Stimulated activated CD8-positive, alpha-beta memory T cell treated with anti-CD3 and anti-CD28 coated beads, Interleukin-7, amount 100 ng/mL, for 24 hours (primary cell): ENCODE results near the gene GJD2.

Experiments
- DNase-seq: peaks from one replicate; pipeline ENCODE4 v3.0.0-alpha.2; 2020; ENCODE audit warnings: low read depth

Gene GJD2

DNA sequence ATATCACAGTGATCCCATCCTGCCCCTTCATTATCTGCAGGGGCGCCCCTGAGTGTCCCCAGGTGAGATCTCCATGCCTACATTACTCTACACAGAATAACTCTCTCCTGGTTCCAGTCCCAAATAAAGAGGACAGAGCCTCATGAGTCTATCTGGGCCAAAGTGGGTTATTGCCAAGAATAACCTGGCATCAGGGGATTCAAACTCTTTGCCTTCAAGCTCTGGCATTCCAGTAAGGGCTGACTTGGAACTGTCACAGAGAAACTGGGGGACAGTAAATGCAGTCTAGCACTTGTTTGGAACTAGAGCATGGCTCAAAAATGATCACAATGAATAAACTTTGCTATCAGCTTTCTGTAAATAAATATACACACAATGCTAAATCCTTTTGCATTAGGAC lies 30.3 kb downstream of the GJD2 start:
- no peak for DNase-seq

DNA sequence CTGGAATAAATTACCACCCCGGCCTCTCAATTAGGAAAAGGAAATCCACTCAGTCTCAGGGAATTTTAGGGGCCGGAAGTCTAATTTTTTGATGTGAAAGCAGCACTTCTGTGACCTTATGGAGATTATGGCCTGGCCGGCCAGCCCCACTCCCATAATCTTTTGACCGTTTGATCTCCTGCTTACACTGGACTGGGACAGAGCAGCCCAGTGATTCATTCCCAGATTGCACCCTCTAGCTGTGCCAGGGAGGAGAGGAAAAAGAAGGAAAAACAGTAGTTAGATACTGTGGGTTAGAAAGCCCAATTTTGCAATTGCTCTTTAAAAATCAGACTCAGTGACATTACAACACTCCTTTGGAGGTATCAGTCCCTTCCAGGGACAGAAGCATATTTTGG lies 32.4 kb downstream of the GJD2 start:
- no peak for DNase-seq

DNA sequence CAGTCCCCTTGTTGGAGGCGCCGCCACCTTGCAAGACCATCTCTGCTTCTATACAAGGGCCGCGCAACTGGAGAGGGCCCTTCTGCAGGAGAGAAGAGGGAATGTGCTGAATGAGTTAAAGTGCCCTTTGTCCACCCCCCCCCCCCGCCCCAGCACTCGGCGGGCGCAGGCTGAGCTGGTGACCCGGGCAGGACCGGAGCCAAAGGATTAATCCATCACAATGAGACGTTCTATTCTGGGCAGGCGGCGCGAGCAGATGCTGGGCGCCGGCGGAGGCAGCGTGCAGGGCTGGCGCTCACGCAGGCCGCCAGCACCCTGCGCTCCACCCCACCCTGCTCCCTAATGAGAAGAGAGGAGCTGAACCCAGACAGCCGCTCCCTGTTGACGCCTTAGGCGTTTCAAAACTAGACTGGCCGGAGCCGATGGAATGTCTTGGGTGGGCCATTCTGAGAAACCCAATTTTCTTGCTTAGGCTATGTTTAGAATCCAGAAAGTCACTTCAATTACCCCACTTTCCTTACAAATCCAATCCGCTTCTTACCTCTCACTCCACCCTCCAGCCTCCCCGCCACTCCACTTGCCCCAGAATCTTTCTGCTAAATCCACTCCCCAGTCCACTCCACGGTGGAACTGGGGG lies 32.9 kb downstream of the GJD2 start:
- no peak for DNase-seq

DNA sequence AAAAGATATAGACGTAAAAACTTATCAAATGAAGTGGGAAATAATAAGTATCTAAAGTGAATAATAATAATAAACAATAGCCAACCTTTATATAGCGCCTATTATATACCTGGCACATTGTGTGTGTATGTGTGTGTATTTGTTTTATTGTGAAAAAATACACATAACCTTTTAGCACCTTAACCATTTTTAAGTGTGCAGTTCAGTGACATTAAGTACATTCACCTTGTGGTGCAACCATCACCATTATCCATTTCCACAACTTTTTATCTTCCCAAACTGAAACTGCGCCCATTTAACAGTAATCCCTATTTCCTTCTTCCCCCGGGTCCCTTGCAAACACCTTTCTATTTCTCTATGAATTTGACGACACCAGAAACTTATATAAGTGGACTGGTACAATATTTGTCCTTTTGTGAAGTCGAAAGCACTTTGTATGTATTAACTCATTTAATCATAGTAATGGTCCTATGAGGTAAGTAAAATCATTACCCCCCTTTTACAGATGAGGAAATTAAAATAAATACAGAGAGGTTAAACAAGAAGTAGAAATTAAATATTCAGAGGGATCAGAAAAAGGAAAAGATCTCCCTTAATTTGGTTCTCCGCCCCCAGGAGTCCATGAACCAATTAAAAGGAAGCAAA lies 33.5 kb downstream of the GJD2 start:
- DNase-seq: no peak

DNA sequence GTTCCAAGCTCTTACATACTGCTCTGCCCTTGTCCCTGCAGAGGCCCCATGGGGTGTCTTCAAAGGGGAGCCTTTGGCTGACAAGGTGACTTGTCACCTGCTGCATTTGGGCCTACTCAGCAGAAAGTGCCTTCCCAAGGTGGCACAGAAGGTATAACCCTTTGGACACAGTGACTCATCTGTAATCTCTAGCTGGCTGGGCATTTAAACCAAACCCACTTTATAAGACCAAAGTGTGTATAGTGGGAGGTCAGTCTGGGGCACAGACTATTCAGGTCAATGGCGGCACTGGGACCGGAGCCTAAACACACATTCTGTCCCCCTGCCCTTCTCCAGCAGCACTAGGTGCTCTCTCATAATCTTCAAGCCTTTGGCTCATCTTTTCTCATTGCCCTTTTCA lies 35.1 kb downstream of the GJD2 start:
- DNase-seq: no peak

DNA sequence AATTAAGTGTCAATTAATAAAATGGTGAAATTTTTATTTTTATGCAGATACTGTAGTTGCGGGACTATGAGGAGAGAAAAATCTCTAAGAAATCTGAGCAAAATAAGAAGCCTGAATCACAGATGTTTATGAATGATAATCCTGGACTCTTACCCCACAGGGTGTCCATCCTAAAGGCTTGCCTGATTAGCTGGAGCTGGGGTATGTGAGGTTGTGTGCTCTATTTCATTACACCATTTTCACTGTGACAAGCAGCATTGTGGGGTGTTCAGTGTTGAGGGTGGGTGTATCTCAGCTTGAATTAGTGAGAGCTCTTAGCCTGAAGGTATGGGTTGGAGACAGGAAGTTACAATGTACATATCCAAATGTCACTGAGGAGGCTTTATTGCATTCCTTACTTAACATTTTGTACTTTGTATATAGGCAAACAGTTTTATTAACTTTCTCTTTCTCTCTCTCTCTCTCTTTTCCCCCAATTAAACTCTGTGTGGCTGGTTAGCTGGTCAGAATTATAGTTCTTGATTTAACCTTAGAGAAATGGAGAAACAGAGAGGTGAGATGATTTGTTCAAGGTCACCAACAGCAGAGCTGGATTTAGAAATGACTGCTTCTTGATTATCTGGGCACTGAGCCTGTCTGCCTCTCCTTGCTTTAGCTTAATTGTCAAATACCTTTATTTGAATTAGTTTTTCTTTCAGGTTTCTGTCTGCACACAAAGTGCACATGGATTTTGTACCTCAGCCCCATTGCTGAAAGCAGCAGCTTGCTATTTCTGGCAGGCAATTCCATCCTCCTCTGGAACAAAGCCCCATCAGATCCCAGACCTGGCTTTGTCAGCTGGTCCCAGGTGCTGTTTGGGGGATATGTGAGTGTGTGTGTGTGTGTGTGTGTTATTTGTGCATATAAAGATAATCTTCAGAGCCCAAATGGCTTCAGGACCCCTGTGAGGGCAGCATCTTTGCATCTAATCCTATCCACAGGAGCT lies 35.8 kb downstream of the GJD2 start:
- DNase-seq: no peak

DNA sequence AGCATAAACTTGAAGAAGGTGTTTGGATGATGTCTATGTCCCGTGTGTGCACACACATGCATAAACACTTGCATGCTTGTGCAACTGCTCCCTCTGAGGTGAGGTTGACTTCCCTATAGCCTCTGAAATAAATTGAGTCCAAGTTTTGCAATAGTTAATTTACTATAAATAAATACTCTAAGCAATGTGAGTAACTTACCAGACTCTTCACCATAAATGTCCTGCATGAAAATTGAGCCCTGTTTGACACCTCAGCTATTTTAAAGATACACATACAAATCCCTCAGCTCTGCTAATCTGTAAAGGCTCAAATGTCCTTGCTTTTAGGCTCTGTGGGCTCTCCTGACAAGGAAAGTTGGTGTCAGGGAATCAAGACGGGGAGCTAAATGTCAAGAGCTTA lies 37.1 kb downstream of the GJD2 start:
- no peak for DNase-seq

DNA sequence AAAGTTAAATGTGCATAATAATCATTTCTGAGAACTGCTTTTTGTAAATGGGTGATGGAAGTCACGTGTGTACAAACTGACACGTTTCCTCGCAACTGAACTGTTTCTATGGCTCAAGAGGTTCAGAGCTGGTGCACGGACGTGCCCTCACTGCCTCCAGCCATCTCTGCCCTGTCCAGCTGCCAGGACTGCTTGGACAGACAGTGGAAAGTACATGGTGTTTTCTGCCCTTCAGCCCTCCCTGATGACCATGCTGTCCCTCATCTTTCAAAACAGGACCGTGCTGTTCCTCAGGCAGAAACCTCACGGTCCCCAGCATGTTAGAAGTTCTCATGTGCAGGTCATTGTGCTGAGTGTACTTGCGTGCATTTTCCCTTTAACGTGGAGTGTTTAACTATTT lies 38.7 kb downstream of the GJD2 start:
- DNase-seq: no peak

DNA sequence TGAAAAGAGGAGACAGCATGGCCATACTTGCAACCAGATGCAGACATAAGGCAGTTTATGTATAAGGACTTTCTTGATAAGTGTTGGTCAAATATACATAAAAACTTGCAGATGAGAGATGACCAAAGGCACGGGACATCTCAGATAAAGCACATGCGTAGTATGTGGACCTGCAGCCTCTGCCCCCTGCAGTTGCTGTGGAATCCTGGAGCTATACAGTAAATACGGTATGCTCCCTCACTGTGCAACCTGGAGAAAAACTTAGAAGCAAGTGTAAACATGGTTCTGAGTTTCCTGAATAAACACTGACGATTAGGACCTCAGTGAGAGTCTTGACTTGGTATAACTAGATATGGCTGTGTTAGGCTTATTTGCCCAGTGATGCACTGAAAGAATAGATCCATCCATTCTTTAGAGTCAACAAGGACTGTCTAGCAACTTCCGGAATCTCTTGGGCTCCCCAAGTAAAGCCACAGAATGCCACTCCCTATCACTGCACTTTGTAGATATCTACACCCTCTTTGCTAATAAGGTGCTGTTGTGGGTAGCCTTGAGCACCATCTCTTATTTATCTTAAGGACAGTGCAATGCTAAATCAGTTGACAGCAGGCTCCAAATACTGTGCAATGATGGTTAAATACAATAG lies 40.2 kb downstream of the GJD2 start:
- no peak for DNase-seq

DNA sequence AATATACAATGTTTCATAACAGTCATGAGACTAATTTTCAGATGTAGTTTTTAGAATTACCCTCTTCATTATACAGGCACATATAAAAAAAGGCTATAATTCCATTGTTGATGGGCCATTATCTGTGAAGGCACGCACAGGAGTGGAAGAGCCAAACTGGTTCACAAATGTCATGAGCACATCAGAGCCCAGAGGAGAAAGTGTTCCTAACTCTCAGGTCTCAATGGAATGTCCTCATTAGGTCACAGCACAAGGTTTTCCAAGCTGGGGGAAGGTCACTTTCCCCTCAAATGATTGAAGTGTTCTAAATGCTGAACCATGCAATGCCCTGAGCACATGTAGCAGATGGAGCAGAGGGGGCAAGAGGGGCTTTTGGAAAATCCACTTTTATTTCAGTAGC lies 41.2 kb downstream of the GJD2 start:
- no peak for DNase-seq

DNA sequence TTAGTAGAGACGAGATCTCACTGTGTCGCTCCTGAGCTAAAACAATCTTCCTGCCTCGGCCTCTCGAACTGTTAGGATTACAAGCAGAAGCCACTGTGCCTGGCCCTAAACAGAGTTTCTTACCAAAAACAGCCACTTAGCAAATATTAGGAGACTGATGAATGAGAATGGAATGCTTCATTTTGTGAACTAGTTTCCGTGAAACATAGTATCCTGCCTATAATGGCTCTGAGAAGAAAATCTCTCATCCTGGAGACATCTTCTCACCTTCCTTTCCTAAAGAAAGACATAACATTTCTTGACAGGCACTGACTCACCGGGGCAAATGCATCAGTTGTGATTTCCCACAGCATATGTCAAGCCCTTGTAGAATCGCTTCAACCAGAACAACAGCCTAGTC lies 44.9 kb downstream of the GJD2 start:
- no peak for DNase-seq

DNA sequence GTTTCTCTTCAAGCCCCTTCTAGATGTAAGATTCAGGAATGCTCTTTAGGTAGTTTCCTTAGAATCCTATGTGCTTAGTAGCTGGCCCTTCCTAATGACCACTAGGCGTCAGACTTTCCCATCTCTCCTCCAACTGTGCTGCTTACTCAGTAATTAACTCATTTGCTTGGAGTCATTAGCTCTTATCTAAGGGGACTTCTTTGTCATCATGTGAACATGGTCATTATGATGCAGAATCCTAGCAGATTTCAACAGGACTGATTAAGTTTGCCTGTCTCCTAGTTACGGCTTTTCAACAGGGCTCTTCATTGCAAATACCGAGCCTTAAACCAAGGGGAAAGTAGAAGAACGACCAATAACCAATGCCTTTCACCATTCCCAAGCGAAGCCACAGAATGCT lies 46.4 kb downstream of the GJD2 start:
- DNase-seq: no peak

DNA sequence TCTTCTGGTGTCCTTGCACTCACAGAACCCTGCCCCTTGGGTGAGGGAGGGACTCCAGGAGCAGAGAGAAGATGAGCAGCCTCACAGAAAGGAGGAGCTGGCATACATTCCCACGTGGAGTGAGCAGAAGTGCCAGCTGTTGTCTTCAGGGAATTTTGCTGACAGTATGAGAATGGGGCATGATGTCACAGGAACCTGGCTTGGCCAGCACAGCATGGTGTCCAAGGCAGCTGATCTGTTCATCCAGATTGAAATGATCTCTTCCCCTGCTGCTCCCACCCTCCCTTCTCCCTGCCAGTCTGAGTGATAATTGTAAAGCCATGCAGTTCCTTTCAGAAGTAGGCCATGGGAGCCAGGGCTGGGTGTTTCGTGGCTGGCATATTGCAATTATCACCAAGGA lies 53.3 kb downstream of the GJD2 start:
- DNase-seq: no peak
